ENCODE results near the gene NET1.

The NET1 gene

DNA sequence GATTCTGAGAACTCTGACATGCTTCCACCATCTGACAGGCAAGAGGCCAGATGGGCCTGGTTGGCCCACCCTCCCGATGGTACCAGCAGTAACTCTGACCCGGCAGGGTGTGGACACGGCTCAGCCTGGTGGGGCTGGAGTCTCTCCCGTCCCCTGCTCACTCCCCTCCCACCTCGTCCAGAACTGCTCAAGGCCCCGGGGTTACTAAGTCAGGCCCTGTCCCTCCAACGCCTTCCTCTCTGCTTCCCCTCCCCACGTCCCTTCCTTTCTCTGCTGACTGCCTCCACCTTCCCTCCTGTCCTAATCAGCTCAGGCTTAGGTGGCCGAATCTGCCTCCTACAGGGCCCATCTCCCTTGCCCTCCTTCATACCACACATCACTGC, 74.5 kb downstream of the NET1 start:
- DNase-seq = no peak

GRCh38 chr10:5488272-5489161, 76.2 kb downstream of the NET1 start:
- no peak for DNase-seq

GRCh38 chr10:5490032-5490431, 77.7 kb downstream of the NET1 start:
- DNase-seq = no peak

DNA sequence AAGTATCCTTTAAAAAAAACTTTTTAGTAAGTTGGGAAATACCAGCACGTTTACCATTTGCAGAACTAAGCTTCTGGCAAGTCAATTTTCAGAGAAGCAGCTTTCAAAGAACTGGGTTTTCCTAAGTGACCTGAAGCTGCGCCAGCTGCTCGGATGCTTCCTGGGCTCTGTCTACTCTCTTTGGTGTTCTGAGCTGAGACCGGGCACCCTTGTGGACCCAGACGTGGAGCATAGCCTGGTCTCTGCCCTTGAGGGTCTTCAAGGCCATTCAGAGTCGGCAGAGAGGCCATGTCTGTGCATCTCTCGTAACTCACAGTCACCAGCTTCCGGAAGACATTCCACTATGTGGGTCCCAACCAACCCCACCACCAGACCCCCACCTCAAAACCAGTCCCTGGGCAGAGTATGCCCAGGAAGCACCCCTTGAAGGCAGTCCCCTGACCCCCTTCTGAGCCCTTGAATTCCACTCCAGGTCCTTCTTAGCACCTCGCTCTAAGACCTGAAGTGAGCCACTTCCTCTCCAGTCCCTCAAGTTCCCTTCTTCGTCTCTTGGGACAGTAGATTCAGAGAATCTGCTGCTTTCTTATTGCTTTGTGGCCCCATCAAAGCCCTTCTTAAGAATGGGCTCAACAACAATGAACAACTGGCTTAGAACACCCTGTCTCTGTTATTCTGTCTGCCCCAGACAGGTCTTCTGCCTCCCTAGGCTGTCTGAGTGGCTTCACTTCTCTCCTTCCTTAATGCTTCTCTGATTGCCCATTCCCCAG, 78.5 kb downstream of the NET1 start:
- no peak for DNase-seq

DNA sequence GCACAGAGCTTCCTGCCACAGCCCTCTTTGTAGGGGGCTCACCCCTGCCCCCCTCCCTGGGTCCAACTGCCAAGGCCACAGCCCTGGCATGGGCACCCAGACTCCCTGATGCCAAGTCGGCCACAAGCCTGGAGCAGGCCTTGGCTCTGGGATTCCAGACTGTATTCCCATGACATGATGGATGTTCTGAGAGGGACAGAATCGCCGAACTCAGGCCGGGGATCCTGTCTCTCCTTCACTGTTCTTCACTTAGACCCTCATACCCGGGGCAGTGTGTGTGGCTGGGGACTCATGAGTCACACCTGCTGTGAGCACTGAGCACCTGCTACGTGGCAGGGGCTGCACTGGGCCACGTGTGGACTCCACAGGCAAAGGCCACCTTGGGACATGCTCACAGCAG, 79.1 kb downstream of the NET1 start:
- no peak for DNase-seq

DNA sequence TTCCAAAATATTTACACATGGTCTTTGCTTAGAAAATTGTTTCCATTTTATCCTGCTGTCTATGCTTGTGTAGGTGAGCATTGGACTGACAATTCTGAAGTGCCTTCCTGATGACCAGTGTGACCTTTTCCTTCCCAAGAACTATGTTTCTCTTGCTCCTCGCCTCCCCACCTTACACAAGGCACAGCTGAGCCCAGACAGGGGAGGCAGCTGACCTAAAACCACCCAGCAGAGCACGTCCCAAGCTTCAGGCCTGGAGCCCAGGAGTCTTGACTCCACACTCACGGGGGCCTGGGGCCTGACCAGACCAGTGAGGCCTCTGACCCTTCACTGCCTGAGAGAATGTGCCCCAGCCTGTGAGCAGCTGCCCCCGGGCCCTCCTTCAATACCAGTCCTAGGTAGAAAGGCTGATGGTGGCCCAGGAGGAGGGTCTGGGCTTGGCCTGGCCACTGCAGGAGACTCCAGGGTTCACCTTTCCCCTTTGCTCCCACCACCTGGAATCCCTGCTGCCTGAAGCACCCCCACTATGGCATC, 80.0 kb downstream of the NET1 start:
- DNase-seq = no peak

- no peak for DNase-seq
These were observed 80.7 kb downstream of the NET1 start for GRCh38 chr10:5492929-5493576.

GRCh38 chr10:5493691-5494090, 81.3 kb downstream of the NET1 start:
- no peak for DNase-seq

DNA sequence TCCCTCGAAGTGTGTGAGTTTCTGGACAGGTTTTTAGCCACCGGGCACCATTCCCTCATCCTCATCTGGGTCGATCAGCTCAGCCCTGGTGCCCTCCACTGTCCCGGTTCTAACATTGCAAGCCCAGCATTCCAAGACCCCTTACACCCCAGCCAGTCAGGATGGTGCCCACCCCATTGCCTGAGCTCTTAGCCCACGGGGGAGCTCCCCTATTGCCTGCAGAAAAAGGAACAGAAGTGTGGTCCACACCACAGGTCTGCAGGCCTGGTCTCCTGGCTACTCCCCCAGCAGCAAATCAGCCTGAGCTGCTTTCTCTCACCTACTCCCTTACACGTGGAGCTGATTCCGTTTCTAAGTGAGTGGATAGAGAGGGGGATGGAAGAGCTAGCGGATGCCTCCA, 82.3 kb downstream of the NET1 start:
- no peak for DNase-seq

GRCh38 chr10:5496261-5497250, 84.2 kb downstream of the NET1 start:
- no peak for DNase-seq

DNA sequence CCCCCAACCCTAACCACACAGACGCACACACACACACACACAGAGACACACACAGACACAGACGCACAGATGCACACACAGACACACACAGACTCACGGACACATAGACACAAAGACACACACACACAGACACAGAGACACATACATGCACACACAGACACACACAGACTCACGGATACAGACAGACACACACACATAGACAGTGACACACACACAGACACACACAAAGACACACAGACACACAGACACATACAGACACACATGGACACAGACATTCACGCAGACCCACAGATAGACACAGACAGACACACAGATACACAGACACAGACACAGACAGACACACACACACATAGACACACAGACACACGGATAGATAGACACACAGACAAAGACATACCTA, 84.9 kb downstream of the NET1 start:
- DNase-seq = no peak

DNA sequence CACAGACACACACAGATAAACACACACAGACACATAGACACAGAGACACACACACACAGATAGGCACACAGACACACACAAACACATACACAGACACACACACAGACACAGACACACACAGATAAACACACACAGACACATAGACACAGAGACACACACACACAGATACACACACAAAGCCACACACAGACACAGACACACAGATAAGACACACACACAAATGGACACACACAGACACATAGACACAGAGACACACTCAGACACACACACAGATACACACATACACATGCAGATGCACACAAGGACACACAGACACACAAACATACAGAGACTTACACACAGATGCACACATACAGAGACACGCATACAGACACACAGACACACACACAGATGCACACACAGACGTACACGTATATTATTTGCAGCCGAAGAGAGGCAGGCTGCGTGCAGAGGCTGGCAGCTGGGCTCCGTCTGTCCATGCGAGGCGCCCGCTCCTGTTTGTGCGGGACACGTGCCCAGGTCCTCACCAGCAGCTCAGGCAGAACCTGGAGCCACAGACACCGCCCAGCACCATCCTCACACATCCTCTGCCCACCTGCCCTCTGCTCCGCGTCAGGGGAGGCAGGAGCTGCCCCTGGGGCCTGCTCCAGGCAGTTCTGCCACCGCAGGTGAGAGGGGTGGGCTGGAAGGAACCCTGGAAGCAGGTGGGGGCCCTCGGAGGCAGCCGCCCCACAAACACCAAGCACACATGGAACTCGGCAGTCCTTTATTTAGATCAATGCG, 85.8 kb downstream of the NET1 start:
- no peak for DNase-seq

GRCh38 chr10:5498791-5499492, 86.6 kb downstream of the NET1 start:
- no peak for DNase-seq

DNA sequence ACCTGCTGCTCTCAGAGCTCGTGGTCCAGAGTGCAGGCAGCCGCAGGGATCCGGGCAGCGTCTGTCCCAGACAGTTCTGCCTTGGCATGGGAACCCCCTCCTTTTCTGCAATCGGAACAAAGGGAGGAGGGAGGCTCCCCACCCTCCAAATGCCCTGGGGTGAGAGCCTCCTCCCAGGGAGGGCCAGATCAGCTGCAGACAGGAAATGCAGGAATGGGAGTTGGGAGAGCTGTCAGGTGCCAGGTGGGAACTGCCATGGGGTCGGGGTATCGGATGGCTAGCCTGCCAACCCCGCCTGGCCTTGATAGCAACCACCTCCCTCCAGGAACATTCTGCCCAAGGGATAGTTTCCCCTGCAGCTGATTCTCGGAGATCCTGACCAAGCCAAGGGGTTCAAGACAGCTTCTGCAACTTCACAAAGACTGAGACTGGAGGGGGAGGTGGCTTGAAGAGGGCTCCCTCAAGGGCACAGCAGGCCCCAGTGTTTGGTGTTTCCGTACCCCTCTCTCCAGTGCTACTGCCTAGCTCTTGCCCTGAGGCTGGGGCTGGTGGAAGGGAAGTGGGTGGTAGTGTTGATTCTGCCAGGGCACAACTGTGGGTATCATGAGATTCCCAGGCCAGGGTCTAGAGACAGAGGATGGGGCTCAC, 87.3 kb downstream of the NET1 start, which contains the start of gene CALML5:
Gene CALML5 (minus strand): TSS at position 78 of the 648 bp plus-strand sequence. CDS start 132 bp downstream, outside the sequence.
- DNase-seq = no peak

DNA sequence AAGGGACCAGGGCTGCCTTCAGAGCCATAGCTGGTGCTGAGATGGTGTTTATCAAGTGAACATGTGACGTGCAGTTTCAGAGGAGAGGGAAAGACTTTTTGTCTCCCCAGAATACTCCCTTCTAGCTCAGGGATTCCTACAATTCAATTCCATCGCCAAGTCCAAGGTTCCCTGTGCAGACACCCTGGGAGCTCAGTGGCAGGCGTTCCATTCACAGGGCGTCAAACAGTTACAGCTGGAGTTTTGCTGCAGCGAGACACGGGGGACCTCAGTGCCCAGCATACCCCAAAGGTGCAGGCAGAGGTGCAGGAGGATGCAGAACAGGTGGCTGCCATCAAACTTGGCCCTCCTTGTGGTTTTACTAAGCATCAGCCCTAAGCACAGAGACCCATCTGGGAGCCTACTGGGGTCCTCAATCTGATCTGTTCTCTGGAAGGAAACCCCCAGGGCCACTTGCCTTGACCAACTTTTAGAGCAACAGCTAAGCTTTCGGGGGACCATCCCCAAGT, 87.9 kb downstream of the NET1 start:
- DNase-seq = no peak

DNA sequence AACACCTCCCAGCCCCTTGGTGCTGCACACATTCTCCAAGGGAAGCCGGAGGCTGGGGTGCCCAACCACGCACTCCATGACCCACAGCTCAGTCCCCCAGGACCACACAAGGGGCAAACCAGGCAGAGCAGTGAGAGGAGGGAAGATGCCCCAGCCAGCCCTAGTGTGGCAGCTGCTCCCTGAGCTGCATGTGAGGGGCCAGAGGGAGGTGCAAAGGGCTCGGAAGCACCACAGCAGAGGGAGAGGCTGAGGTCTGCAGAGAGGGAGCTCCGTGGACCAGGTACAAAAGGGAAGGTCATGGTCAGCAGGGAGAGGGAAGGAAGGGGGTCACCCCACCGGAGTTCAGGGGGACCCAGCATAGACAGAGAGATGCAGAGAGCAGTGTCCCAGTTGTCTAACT, 88.6 kb downstream of the NET1 start:
- DNase-seq = no peak

DNA sequence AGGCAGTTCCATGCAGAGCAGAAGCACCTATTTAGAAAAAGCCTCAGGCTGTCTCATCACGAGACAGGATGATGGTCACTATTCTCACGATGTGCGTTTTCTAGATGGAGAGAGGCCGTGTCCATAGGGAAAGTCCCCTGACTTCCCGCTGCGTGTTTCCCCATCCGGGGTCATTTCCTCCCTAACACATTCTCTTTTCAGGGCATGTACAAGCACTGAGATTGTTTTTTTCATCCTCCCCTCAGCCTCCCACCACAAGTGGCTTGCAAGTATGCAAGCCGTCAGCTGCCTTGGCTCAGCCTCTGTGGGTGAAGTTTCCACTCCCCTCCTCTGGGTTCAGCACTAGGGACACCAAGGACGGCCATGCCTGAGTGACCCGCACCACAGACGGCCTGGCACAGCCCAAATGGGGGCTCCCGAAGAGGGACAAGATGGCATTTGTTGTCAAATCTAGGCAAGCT, 89.7 kb downstream of the NET1 start:
- no peak for DNase-seq

GRCh38 chr10:5502571-5503476, 90.5 kb downstream of the NET1 start:
- DNase-seq = no peak

- DNase-seq = no peak
These were observed 91.1 kb downstream of the NET1 start for GRCh38 chr10:5503477-5503835.

Data from NCI-H2171 treated with DMSO at 0.1 percent for 48 hours (cell line).